HG03354 (cell line): ENCODE measurements around the gene ROBO1.

Experiments
- ATAC-seq: cut with Tn5 transposase; IDR thresholded peaks from one replicate; pipeline ENCODE4 v1.9.1; 2021; ENCODE audit warnings: mild to moderate bottlenecking; ENCODE audit not compliant: unreplicated experiment, poor library complexity, severe bottlenecking

ROBO1 gene

GRCh38 chr3:79052054-79052681 is 715.6 kb downstream of the ROBO1 start:
- no peak for ATAC-seq

GRCh38 chr3:79047581-79047980 is 720.2 kb downstream of the ROBO1 start:
- no peak for ATAC-seq

GRCh38 chr3:79041621-79042020 is 726.2 kb downstream of the ROBO1 start:
- ATAC-seq, result no peak

GRCh38 chr3:79040701-79041100 is 727.1 kb downstream of the ROBO1 start:
- ATAC-seq, result no peak

- no peak for ATAC-seq
Observed at GRCh38 chr3:79040091-79040490, 727.7 kb downstream of the ROBO1 start.

- ATAC-seq, result no peak
Observed at GRCh38 chr3:79039192-79039591, 728.6 kb downstream of the ROBO1 start.

- ATAC-seq, result no peak
Observed at GRCh38 chr3:79038636-79039035, 729.2 kb downstream of the ROBO1 start.

- ATAC-seq, result no peak
Observed at GRCh38 chr3:79038057-79038456, 729.7 kb downstream of the ROBO1 start.

GRCh38 chr3:79032686-79033318 is 735.0 kb downstream of the ROBO1 start:
- peak; percentile 92 for ATAC-seq

- no peak for ATAC-seq
Observed at GRCh38 chr3:79030157-79030556, 737.6 kb downstream of the ROBO1 start.

GRCh38 chr3:79028916-79029315 is 738.9 kb downstream of the ROBO1 start:
- no peak for ATAC-seq

GRCh38 chr3:79027593-79027992 is 740.2 kb downstream of the ROBO1 start:
- no peak for ATAC-seq

GRCh38 chr3:79019924-79020173 is 747.9 kb downstream of the ROBO1 start:
- ATAC-seq, result no peak

GRCh38 chr3:79019137-79019923 is 748.5 kb downstream of the ROBO1 start:
- ATAC-seq, result peak; percentile 52

GRCh38 chr3:79018671-79019136 is 749.1 kb downstream of the ROBO1 start:
- ATAC-seq, result peak; percentile 46

- ATAC-seq, result peak; percentile 11
Observed at GRCh38 chr3:79018265-79018664, 749.5 kb downstream of the ROBO1 start.

- ATAC-seq, result no peak
Observed at GRCh38 chr3:79016587-79017376, 751.0 kb downstream of the ROBO1 start.

GRCh38 chr3:79015854-79016253 is 751.9 kb downstream of the ROBO1 start:
- no peak for ATAC-seq

- no peak for ATAC-seq
Observed at GRCh38 chr3:79012946-79013362, 754.8 kb downstream of the ROBO1 start.

- ATAC-seq, result no peak
Observed at GRCh38 chr3:79012530-79012913, 755.3 kb downstream of the ROBO1 start.
